ENCODE measurements around the gene RAB6B. TPM values are rescaled to one million over a fixed set of nuclear protein-coding genes. Genes with fewer than 3 reads are reported as not detected.

The RAB6B gene
- total and polyA plus RNA-seq, 2 of the 8 experiments (the other 6 are each of a cell fraction or from before 2014, with no cell fraction given): 7.9 to 15.6 TPM

- no peak overlapping the region for H3K4ac ChIP-seq (replicated peaks; ENCODE audit: insufficient read length, low read depth, low read length)
- H4K20me1 ChIP-seq (replicated peaks in 1 of 2; ENCODE audit: control insufficient read depth in 1 of 2, insufficient read depth in 2 of 2, low read length in 2 of 2): no peaks in the 10 kb centered on the region
- H3K56ac ChIP-seq (replicated peaks; ENCODE audit: insufficient read length, low read depth, low read length): no peak overlapping the region
- no peak overlapping the region for H4K91ac ChIP-seq (replicated peaks; ENCODE audit: insufficient read length, low read length)
- peaks cover 0 to 6% (median 1%) of the 10 kb centered on the region in 4 experiments; a peak in 4 of 7 replicates for H3K4me1 ChIP-seq (replicated peaks in 1 of 4; ENCODE audit: control insufficient read depth in 3 of 4, insufficient read depth in 4 of 4, low read length in 3 of 4)
- no peak overlapping the region for H2BK5ac ChIP-seq (ENCODE audit: low read depth, low read length)
- no peaks in the 10 kb centered on the region for H3K23me2 ChIP-seq (ENCODE audit: low read depth, low read length)
- H3K18ac ChIP-seq (ENCODE audit: extremely low read depth, low read length): no peak overlapping the region
- no peaks in the 10 kb centered on the region for H3K9me3 ChIP-seq (ENCODE audit: insufficient read depth in 2 of 2, low read depth in 1 of 2, low read length in 1 of 2)
- no peak overlapping the region for H2AK5ac ChIP-seq (ENCODE audit: low read depth, low read length)
- no peak overlapping the region for H2BK20ac ChIP-seq (ENCODE audit: low read length)
- no peak overlapping the region for H3K27ac ChIP-seq (ENCODE audit: low read depth, low read length)
- no peak overlapping the region for H3K23ac ChIP-seq (ENCODE audit: insufficient read length)
- H2AFZ ChIP-seq (ENCODE audit: low read length): no peak overlapping the region
- no peak for DNase-seq (ENCODE audit: low read depth in 1 of 2, low spot score in 2 of 2)
- no peaks in the 10 kb centered on the region for H3K79me2 ChIP-seq (ENCODE audit: control insufficient read depth in 1 of 2, insufficient read depth in 2 of 2, low read length in 2 of 2)
- CTCF ChIA-PET (ENCODE audit: partially characterized antibody): interaction anchor here (0.8 to 1.5 kb wide), 3 partner anchors 12 to 50 kb away, joined by 3 to 4 read pairs (median 4); no protein-coding TSS in a partner anchor
- no peak overlapping the region for H2BK120ac ChIP-seq (replicated peaks; ENCODE audit: low read depth, low read length)
- WGBS, 2 experiments (ENCODE audit: extremely low coverage in 1 of 2, insufficient coverage in 1 of 2, insufficient read length in 1 of 2, insufficient replicate concordance in 2 of 2, low coverage in 1 of 2, low lambda C conversion rate in 2 of 2, missing lambda C conversion rate in 1 of 2): 92% methylated on average over 12 of the region's 12 CpGs; no CpG with 5 or more reads in 1 of the 2 experiments
- H3K4me2 ChIP-seq (ENCODE audit: insufficient read depth in 1 of 2, low read depth in 2 of 2, low read length in 2 of 2): no peak overlapping the region
- H4K5ac ChIP-seq (ENCODE audit: insufficient read length, low read depth, low read length): no peak overlapping the region
- no peak overlapping the region for H2BK15ac ChIP-seq (ENCODE audit: low read length)
- no peaks in the 10 kb centered on the region for H3K79me1 ChIP-seq (ENCODE audit: low read depth, low read length)
- no peaks in the 10 kb centered on the region for H3K36me3 ChIP-seq (ENCODE audit: control insufficient read depth in 2 of 4, insufficient read depth in 4 of 4, low read length in 3 of 4)
- no peak overlapping the region for H3K9ac ChIP-seq (replicated peaks in 1 of 4; ENCODE audit: extremely low read depth in 1 of 4, low read depth in 3 of 4, low read length in 3 of 4)
- FAIRE-seq: no peak
- H4K8ac ChIP-seq (ENCODE audit: extremely low read depth, insufficient read depth, low read length): no peak overlapping the region
- no peak overlapping the region for H2BK12ac ChIP-seq (ENCODE audit: low read depth, low read length)
- no peak overlapping the region for H3K4me3 ChIP-seq (ENCODE audit: extremely low read depth in 1 of 4, insufficient read depth in 2 of 4, low read depth in 3 of 4, low read length in 4 of 4)
- no peaks in the 10 kb centered on the region for H3K27me3 ChIP-seq (replicated peaks in 1 of 4; ENCODE audit: control insufficient read depth in 3 of 4, extremely low read depth in 1 of 4, insufficient read depth in 3 of 4, low read length in 3 of 4)
- POLR2A ChIA-PET (ENCODE audit: partially characterized antibody): no interaction called here
- no peak overlapping the region for H3K14ac ChIP-seq (ENCODE audit: insufficient read length)
- TF ChIP-seq TBP (IDR thresholded peaks at IDR 0.05; ENCODE audit: low read depth, low read length) (no peak), SIN3A (conservative IDR thresholded peaks at IDR 0.05 in 1 of 2, IDR thresholded peaks at IDR 0.05 in 1 of 2; ENCODE audit: low read depth in 1 of 2, low read length in 2 of 2) (no peak), RAD21 (IDR thresholded peaks at IDR 0.05 in 1 of 2, conservative IDR thresholded peaks at IDR 0.05 in 1 of 2; ENCODE audit: low read depth in 2 of 2, low read length in 2 of 2) (no peak), EZH2 (IDR thresholded peaks at IDR 0.05; ENCODE audit: low read depth, low read length, severe bottlenecking) (no peak), MAX (IDR thresholded peaks at IDR 0.05) (no peak), RFX5 (IDR thresholded peaks at IDR 0.05; ENCODE audit: borderline replicate concordance, low read depth, low read length) (no peak), TAF7 (optimal IDR thresholded peaks at IDR 0.05; ENCODE audit: borderline replicate concordance, low read depth, low read length) (no peak)
- TF ChIP-seq, protein P1, sequence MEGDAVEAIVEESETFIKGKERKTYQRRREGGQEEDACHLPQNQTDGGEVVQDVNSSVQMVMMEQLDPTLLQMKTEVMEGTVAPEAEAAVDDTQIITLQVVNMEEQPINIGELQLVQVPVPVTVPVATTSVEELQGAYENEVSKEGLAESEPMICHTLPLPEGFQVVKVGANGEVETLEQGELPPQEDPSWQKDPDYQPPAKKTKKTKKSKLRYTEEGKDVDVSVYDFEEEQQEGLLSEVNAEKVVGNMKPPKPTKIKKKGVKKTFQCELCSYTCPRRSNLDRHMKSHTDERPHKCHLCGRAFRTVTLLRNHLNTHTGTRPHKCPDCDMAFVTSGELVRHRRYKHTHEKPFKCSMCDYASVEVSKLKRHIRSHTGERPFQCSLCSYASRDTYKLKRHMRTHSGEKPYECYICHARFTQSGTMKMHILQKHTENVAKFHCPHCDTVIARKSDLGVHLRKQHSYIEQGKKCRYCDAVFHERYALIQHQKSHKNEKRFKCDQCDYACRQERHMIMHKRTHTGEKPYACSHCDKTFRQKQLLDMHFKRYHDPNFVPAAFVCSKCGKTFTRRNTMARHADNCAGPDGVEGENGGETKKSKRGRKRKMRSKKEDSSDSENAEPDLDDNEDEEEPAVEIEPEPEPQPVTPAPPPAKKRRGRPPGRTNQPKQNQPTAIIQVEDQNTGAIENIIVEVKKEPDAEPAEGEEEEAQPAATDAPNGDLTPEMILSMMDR (IDR thresholded peaks at IDR 0.05; ENCODE audit: control extremely low read depth in 1 of 3, insufficient read depth in 1 of 3, low read depth in 1 of 3, low read length in 3 of 3): no peak
These were observed 36.1 kb downstream of the RAB6B start for GRCh38 chr3:133859381-133860234.

Measured in H1 (cell line).